ENCODE measurements around the gene POTEG.
"Not testable (repeated sequence)": the region's sequence is repeated elsewhere in the genome, so short reads cannot be mapped to it uniquely, and the experiment has no call there.

Gene POTEG

DNA sequence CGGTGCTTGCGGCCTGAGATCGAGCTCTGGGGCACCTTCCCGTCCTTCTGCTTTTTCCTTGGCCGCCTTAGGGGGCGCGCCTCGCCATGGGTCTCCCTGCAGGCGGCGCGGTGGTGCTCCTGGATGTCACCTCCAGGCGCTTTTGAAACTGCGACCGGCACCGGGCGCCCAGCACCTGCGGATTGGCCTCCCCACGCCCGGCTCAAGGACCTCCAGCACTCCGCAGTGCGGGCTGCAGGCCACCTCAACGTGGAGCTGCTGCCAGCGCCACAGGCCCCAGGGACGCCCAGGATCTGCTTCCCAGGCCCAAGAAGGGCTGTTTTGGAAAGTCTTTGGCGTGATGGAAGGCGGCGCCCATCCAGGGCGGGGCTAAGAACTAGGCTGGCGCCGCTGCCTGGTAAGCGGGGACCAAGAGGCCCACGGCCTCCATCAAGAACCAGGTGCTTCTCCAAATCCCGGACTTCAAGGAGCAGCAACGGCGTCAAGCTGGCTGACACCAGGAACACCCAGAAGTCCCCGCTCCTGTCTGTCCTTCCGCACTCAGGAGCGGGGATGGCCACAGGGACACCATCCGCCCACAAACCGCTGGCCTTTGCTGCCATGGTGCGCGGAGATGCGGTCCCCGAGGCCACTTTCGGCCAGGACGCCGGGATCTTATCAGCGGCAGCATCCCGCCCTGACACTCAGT is 61.2 kb downstream of the POTEG start:
- DNase-seq (ENCODE audit: low spot score): not testable (repeated sequence)

DNA sequence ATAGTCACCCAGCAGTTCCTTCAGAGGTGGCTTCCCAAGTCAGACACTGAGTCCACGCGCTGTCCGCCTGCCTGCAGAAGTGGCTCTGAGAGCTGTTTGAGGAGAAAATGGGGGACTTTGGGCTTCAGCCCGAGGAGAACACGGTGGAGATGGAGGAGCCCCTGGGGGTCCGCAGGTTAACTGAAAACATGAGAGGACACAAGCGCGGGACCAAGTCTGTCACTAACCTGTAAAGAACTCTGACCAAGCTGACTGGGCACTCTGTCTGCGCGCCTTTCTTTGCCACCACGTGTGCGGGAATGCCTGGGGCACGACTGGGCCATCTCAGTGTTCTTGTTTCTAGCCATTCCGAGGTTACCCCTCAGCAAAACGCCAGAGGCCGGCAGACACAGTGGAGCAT is 62.4 kb downstream of the POTEG start:
- DNase-seq (ENCODE audit: low spot score): not testable (repeated sequence)

DNA sequence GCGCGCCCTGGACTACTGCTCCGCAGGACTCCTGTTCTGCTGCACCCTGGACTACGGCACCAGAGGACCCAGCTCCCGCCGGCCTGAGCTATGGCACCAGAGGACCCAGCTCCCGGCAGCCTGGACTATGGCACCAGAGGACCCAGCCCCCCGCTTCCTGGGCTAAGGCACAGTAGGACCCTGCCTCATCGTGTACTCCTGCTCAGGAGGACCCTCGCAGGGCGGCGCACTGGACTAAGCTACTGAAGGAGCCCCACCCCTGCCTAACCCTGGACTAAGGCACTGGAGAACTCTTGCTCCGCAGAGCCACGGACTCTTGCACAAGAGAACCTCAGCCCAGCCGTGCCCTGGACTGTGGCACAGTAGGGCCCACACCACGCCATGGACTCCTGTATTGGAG is 71.3 kb downstream of the POTEG start:
- DNase-seq (ENCODE audit: low spot score): not testable (repeated sequence)

DNA sequence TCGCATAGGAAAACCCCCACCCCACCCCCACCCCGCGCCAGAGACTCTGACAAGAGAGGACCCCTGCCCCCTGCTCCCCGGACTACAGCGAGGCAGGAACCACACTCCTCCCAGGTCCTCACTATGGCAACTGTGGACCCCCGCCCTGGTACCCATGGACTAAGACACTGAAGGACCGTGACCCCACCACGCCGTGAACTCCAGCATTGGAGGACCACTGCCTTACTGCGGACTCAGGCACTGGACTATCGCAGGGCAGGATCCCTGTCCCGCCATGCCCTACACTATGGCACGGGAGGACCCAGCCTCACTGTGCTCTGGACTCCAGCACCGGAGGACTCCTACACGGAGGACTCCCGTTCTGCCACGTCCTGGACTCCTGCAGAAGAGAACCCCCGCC is 71.8 kb downstream of the POTEG start:
- not testable (repeated sequence) for DNase-seq (ENCODE audit: low spot score)

DNA sequence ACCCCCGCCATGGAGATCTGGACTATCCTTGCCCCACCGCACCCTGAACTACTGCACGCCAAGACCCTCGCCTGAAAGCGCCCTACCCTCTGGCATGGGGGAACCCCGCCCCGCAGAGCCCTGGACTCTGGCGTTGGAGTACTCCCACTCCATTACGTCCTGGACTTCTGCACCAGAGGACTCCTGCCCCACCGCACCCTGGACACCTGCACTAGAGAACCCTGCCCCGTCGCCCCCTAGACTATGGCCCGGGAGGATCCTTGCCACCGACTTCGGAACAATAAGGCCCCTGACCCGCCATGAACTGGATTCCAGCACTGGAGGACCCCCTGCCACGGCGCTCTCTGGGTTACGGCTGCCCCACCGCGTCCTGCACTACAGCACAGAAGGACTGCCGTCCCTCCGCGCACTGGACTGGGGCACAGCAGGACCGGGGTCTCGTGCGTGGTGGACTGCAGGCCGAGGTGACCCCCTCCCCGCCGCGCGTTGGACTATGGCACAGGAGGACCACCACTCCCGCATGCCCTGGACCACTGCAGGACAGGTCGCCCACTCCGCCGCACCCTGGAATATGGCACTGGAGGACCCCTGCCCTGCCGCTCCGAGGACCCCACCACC is 72.4 kb downstream of the POTEG start:
- DNase-seq (ENCODE audit: low spot score): not testable (repeated sequence)

DNA sequence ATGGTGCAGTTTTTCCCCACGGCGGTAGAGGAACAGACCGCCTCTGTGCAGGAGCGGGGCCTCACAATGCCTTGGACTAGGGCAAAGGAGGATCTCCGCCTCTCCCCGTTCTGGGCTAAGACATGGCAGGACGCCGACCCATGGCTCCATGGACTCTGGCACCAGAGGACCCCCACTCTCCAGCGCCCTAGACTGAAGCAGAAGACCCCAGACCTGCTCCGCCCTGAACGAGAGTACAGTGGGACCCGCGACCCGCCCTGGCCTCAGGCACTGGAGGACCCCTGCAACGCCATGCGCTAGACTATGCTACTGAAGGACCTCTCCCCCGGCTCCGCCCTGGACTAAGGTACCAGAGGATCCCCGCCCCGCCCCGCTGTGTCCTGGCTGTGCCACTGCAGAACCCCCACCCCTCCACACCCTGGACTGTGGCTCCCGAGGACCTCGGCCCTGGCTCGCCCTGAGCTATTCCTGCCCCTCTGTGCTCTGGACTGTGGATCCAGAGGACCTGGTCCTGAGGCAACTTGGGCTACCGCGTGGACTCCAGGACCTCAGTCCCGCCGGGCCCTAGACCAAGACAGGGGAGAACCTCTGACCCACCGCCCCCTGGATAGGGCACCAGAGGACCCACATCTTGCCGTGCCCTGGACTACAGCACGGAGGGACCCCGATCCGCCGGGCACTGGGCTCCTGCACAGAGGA is 73.1 kb downstream of the POTEG start:
- DNase-seq (ENCODE audit: low spot score): not testable (repeated sequence)
